ENCODE results near the gene ABCC1.

DNA sequence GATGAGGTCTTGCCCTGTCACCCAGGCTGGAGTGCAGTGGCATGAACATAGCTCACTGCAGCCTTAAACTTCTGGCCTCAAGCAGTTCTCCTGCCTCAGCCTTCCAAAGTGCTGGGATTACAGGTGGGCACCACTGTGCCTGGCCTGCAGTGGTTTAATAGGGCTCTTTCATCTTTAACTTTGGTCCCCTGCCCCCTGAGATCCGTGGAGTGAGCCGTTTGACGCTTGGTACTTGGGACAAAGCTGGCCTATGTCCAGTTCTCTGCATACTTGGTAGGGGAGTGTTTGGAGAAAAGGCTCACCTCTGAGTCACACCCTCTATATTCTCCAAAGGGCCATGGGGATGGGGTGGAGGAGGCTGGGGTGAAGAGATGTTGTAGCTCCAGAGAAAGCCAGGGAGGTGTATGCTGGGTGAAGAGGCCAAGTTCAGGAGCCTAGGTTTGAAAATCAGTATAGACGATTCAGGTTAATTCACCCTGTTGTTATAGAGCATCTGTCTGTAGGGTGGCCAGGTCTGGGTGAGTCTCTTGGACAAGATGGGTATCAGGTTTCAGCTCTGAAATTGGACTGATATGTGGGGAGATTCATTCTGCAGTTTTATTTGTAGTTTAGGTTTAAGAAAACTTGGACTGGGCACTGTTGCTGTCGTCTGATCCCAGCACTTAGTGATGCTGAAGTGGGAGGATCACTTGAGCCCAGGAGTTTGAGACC is 17.6 kb downstream of the ABCC1 start:
- TF ChIP-seq, protein P1, sequence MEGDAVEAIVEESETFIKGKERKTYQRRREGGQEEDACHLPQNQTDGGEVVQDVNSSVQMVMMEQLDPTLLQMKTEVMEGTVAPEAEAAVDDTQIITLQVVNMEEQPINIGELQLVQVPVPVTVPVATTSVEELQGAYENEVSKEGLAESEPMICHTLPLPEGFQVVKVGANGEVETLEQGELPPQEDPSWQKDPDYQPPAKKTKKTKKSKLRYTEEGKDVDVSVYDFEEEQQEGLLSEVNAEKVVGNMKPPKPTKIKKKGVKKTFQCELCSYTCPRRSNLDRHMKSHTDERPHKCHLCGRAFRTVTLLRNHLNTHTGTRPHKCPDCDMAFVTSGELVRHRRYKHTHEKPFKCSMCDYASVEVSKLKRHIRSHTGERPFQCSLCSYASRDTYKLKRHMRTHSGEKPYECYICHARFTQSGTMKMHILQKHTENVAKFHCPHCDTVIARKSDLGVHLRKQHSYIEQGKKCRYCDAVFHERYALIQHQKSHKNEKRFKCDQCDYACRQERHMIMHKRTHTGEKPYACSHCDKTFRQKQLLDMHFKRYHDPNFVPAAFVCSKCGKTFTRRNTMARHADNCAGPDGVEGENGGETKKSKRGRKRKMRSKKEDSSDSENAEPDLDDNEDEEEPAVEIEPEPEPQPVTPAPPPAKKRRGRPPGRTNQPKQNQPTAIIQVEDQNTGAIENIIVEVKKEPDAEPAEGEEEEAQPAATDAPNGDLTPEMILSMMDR (IDR thresholded peaks at IDR 0.05), result no peak
- no peak for TF ChIP-seq POLR2A (IDR thresholded peaks at IDR 0.05)
